GM19372 (cell line): ENCODE data around the gene CYBC1.
"Not testable (repeated sequence)": the region's sequence is repeated elsewhere in the genome, so short reads cannot be mapped to it uniquely, and the experiment has no call there.

Experiments used
- ATAC-seq: cut with Tn5 transposase; IDR thresholded peaks from one replicate; pipeline ENCODE4 v1.9.1; 2021; ENCODE audit warnings: mild to moderate bottlenecking, low read depth, moderate library complexity; ENCODE audit not compliant: unreplicated experiment

The CYBC1 gene

GRCh38 chr17:82435601-82436583 is 14.7 kb downstream of the CYBC1 start:
- no peak for ATAC-seq

- ATAC-seq, result no peak
These were observed 15.4 kb downstream of the CYBC1 start for GRCh38 chr17:82435103-82435502.

GRCh38 chr17:82434216-82434565 is 16.4 kb downstream of the CYBC1 start:
- no peak for ATAC-seq

GRCh38 chr17:82433560-82434215 is 16.9 kb downstream of the CYBC1 start:
- ATAC-seq, result no peak

- ATAC-seq, result no peak
These were observed 18.5 kb downstream of the CYBC1 start for GRCh38 chr17:82432017-82432416.

GRCh38 chr17:82429824-82430223 is 20.7 kb downstream of the CYBC1 start:
- ATAC-seq, result no peak

- no peak for ATAC-seq
These were observed 22.0 kb downstream of the CYBC1 start for GRCh38 chr17:82428546-82428945.

GRCh38 chr17:82424863-82425159 is 25.7 kb downstream of the CYBC1 start:
- ATAC-seq, result no peak

GRCh38 chr17:82424001-82424862 is 26.3 kb downstream of the CYBC1 start:
- ATAC-seq, result no peak

GRCh38 chr17:82419540-82419939 is 31.0 kb downstream of the CYBC1 start:
- ATAC-seq, result no peak

- peak; percentile 90 for ATAC-seq
These were observed 32.3 kb downstream of the CYBC1 start, which contains the start of the genes HEXD and OGFOD3 for GRCh38 chr17:82418001-82418986. Gene HEXD, plus strand, starts transcription at chr17:82418347. Its CDS starts 1,453 bp downstream, at chr17:82419800. Gene OGFOD3, minus strand, starts transcription at chr17:82418586. Its CDS starts 101 bp downstream, at chr17:82418485.

GRCh38 chr17:82416771-82417170 is 33.8 kb downstream of the CYBC1 start:
- ATAC-seq, result no peak

GRCh38 chr17:82416264-82416663 is 34.3 kb downstream of the CYBC1 start:
- no peak for ATAC-seq

GRCh38 chr17:82415786-82416185 is 34.8 kb downstream of the CYBC1 start:
- no peak for ATAC-seq

- no peak for ATAC-seq
These were observed 35.2 kb downstream of the CYBC1 start for GRCh38 chr17:82415336-82415735.

GRCh38 chr17:82414548-82415281 is 35.8 kb downstream of the CYBC1 start:
- ATAC-seq, result no peak

GRCh38 chr17:82412535-82413520 is 37.7 kb downstream of the CYBC1 start:
- ATAC-seq, result no peak

GRCh38 chr17:82412081-82412480 is 38.5 kb downstream of the CYBC1 start:
- not testable (repeated sequence) for ATAC-seq
